GM12865 (cell line): Measurements from ENCODE around the gene NME9.

Source experiments
- DNase-seq: peaks from one replicate; pipeline ENCODE4 v3.0.0; 2010; ENCODE audit warnings: low read depth
- H3K4me3 ChIP-seq: 2 replicates; pipeline ENCODE4 v1.5.1; 2011; ENCODE audit warnings: mild to moderate bottlenecking, low read depth, low read length, control low read depth
- CTCF ChIP-seq: IDR thresholded peaks from 2 replicates; pipeline ENCODE4 v1.5.1; 2011; ENCODE audit warnings: low read length, control low read depth, low read depth, inconsistent platforms; ENCODE audit not compliant: insufficient read depth; ENCODE audit errors: missing control alignments

The NME9 gene

GRCh38 chr3:138325990-138326389 lies 3.7 kb downstream of the NME9 start:
- H3K4me3 ChIP-seq = no peak overlapping the region
- no peak for TF ChIP-seq CTCF
- DNase-seq = no peak

- TF ChIP-seq CTCF = no peak
- H3K4me3 ChIP-seq = no peak overlapping the region
- DNase-seq = no peak
Measured at GRCh38 chr3:138323971-138324370, 5.7 kb downstream of the NME9 start.

- DNase-seq = no peak
- no peak for TF ChIP-seq CTCF
- H3K4me3 ChIP-seq = no peak overlapping the region
Measured at GRCh38 chr3:138317687-138318086, 12.0 kb downstream of the NME9 start.

- no peak for TF ChIP-seq CTCF
- no peak overlapping the region for H3K4me3 ChIP-seq
- no peak for DNase-seq
Measured at GRCh38 chr3:138314751-138315150, 14.9 kb downstream of the NME9 start.

- no peak for TF ChIP-seq CTCF
- DNase-seq = no peak
- no peak overlapping the region for H3K4me3 ChIP-seq
Measured at GRCh38 chr3:138310494-138310893, 19.2 kb downstream of the NME9 start.

GRCh38 chr3:138308783-138309182 lies 20.9 kb downstream of the NME9 start:
- no peak overlapping the region for H3K4me3 ChIP-seq
- no peak for DNase-seq
- no peak for TF ChIP-seq CTCF

GRCh38 chr3:138307899-138308298 lies 21.8 kb downstream of the NME9 start:
- H3K4me3 ChIP-seq = no peak overlapping the region
- no peak for DNase-seq
- TF ChIP-seq CTCF = no peak
